Trophoblast cell (in vitro differentiated cells and primary cell): ENCODE measurements around the gene FNBP1.
"Not testable (repeated sequence)": the region's sequence is repeated elsewhere in the genome, so short reads cannot be mapped to it uniquely, and the experiment has no call there.

Source experiments
- DNase-seq, 2 donors: peaks; one replicate each; pipeline ENCODE4 v3.0.0-alpha.2; 2016
- H2AFZ ChIP-seq: 2 replicates; pipeline ENCODE4 v1.6.1; 2013; ENCODE audit warnings: low read length, moderate library complexity, mild to moderate bottlenecking; ENCODE audit not compliant: insufficient read depth, poor library complexity
- H2AK5ac ChIP-seq: 2 replicates; pipeline ENCODE4 v1.6.1; 2013; ENCODE audit warnings: mild to moderate bottlenecking, low read length
- H2BK120ac ChIP-seq: 2 replicates; pipeline ENCODE4 v1.6.1; 2013; ENCODE audit warnings: low read length, mild to moderate bottlenecking, moderate library complexity; ENCODE audit not compliant: insufficient read depth, poor library complexity
- H2BK12ac ChIP-seq: 2 replicates; pipeline ENCODE4 v1.6.1; 2013; ENCODE audit warnings: mild to moderate bottlenecking, low read length, moderate library complexity
- H2BK5ac ChIP-seq: 2 replicates; pipeline ENCODE4 v1.6.1; 2013; ENCODE audit warnings: low read length, low read depth, moderate library complexity, mild to moderate bottlenecking; ENCODE audit not compliant: poor library complexity
- H3K14ac ChIP-seq: 2 replicates; pipeline ENCODE4 v1.6.1; 2013; ENCODE audit warnings: mild to moderate bottlenecking, low read length
- H3K18ac ChIP-seq: 2 replicates; pipeline ENCODE4 v1.6.1; 2013; ENCODE audit warnings: mild to moderate bottlenecking, low read length
- H3K23ac ChIP-seq: 2 replicates; pipeline ENCODE4 v1.6.1; 2013; ENCODE audit warnings: low read length
- H3K27ac ChIP-seq: 2 replicates; pipeline ENCODE4 v1.5.1; 2013; ENCODE audit warnings: low read depth, mild to moderate bottlenecking, inconsistent platforms, low read length, moderate library complexity
- H3K27me3 ChIP-seq: 2 replicates; pipeline ENCODE4 v1.6.1; 2013; ENCODE audit warnings: inconsistent platforms, mild to moderate bottlenecking, low read length, moderate library complexity; ENCODE audit not compliant: insufficient read depth
- H3K36me3 ChIP-seq, 2 experiments: 1 replicate in 1 of 2; 2 replicates in 1 of 2; pipeline ENCODE4 v1.6.1; 2013; ENCODE audit warnings: low read length in 2 of 2, mild to moderate bottlenecking in 2 of 2, moderate library complexity in 1 of 2; ENCODE audit not compliant: insufficient read depth in 2 of 2, control insufficient read depth in 1 of 2
- H3K4ac ChIP-seq: 2 replicates; pipeline ENCODE4 v1.6.1; 2013; ENCODE audit warnings: low read depth, mild to moderate bottlenecking, low read length, moderate library complexity
- H3K4me1 ChIP-seq, 2 experiments: 1 replicate in 1 of 2; 2 replicates in 1 of 2; pipeline ENCODE4 v1.6.1; 2013; ENCODE audit warnings: low read length in 2 of 2, mild to moderate bottlenecking in 2 of 2, moderate library complexity in 1 of 2; ENCODE audit not compliant: insufficient read depth in 2 of 2, control insufficient read depth in 1 of 2
- H3K4me2 ChIP-seq: 2 replicates; pipeline ENCODE4 v1.6.1; 2013; ENCODE audit warnings: inconsistent platforms, mild to moderate bottlenecking, low read length, moderate library complexity
- H3K4me3 ChIP-seq: 2 replicates; pipeline ENCODE4 v1.5.1; 2013; ENCODE audit warnings: mild to moderate bottlenecking, low read depth, low read length, inconsistent platforms
- H3K79me1 ChIP-seq: one replicate; pipeline ENCODE4 v1.6.1; 2013; ENCODE audit warnings: low read length
- H3K79me2 ChIP-seq: 2 replicates; pipeline ENCODE4 v1.6.1; 2013; ENCODE audit warnings: low read length, mild to moderate bottlenecking; ENCODE audit not compliant: control insufficient read depth, insufficient read depth, poor library complexity
- H3K9ac ChIP-seq: 2 replicates; pipeline ENCODE4 v1.6.1; 2013; ENCODE audit warnings: mild to moderate bottlenecking, low read length
- H3K9me3 ChIP-seq: 2 replicates; pipeline ENCODE4 v1.6.1; 2013; ENCODE audit warnings: low read depth, mild to moderate bottlenecking, control low read depth, inconsistent platforms, low read length; ENCODE audit not compliant: insufficient read depth
- H4K12ac ChIP-seq: 2 replicates; pipeline ENCODE4 v1.6.1; 2013; ENCODE audit warnings: low read depth, mild to moderate bottlenecking, low read length, moderate library complexity
- H4K8ac ChIP-seq: 2 replicates; pipeline ENCODE4 v1.6.1; 2013; ENCODE audit warnings: low read depth, mild to moderate bottlenecking, low read length, moderate library complexity
- H4K91ac ChIP-seq: one replicate; pipeline ENCODE4 v1.6.1; 2013; ENCODE audit warnings: low read depth, mild to moderate bottlenecking, low read length, moderate library complexity
- WGBS: extraction: QIAGEN DNeasy Blood & Tissue Kit; methylation state at CpG from one replicate; pipeline ENCODE4 v1.1.7; 2013; ENCODE audit warnings: missing lambda C conversion rate; ENCODE audit not compliant: insufficient read length, insufficient coverage; ENCODE audit errors: extremely low coverage; 5-methylcytosine and 5-hydroxymethylcytosine counted together

FNBP1 gene

DNA sequence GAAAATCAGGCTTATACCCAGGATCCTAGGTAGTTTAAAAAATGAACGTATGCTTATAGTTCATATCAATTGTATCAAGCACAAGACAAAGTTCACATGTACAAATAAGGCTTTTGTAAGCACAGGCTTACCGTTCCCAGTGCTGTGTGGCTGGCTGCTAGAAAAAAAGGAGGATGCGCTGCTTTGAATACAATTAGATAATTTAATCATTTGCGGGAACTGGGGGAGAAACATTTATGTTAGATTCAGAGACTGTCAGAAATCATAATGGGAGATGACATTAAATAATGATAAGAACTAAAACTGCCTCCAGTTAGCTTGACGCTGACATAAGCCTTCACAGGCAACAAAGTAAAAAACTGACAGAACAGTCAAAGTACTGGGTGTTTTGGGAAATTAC lies 93.2 kb downstream of the FNBP1 start:
- H3K23ac ChIP-seq: no peak overlapping the region
- no peak overlapping the region for H2AFZ ChIP-seq
- DNase-seq: no peak
- no peaks in the 10 kb centered on the region for H3K4me1 ChIP-seq
- no peak overlapping the region for H3K18ac ChIP-seq
- WGBS: no CpG with 5 or more reads among the region's 5 CpGs
- no peak overlapping the region for H4K12ac ChIP-seq
- H4K8ac ChIP-seq: no peak overlapping the region
- no peak overlapping the region for H3K14ac ChIP-seq
- no peak overlapping the region for H3K4me2 ChIP-seq
- H3K4me3 ChIP-seq: no peak overlapping the region
- no peak overlapping the region for H4K91ac ChIP-seq
- no peak overlapping the region for H2BK120ac ChIP-seq
- no peaks in the 10 kb centered on the region for H3K79me1 ChIP-seq
- H3K4ac ChIP-seq: no peak overlapping the region
- H3K36me3 ChIP-seq: peaks cover 0 to 9% of the 10 kb centered on the region in 2 experiments
- H3K79me2 ChIP-seq: no peaks in the 10 kb centered on the region
- no peaks in the 10 kb centered on the region for H3K9me3 ChIP-seq
- no peak overlapping the region for H3K9ac ChIP-seq
- H2BK5ac ChIP-seq: no peak overlapping the region
- no peak overlapping the region for H2AK5ac ChIP-seq
- H2BK12ac ChIP-seq: no peak overlapping the region
- no peak overlapping the region for H3K27ac ChIP-seq
- H3K27me3 ChIP-seq: no peaks in the 10 kb centered on the region

DNA sequence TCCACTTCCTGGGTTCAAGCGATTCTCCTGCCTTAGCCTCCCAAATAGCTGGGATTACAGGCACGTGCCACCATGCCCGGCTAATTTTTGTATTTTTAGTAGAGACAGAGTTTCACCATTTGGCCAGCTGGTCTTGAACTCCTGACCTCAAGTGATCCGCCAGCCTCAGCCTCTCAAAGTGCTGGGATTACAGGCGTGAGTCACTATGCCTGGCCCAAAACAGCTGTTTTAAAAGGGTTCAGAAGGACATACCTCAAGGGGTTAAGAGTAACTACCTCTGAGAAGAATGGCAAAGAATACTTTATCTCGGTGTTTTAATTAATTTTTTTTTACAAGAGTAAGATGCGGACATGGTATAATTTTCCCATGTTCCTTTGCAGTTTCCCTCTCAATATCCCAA lies 94.4 kb downstream of the FNBP1 start:
- H2BK12ac ChIP-seq, H4K91ac ChIP-seq, H3K23ac ChIP-seq, H3K4ac ChIP-seq, H4K12ac ChIP-seq, H3K79me2 ChIP-seq, H3K27ac ChIP-seq, H3K14ac ChIP-seq, H3K9ac ChIP-seq, H4K8ac ChIP-seq, H3K4me3 ChIP-seq, H3K79me1 ChIP-seq, H3K4me2 ChIP-seq, H2BK5ac ChIP-seq, H2BK120ac ChIP-seq, H3K27me3 ChIP-seq, H3K4me1 ChIP-seq, H2AK5ac ChIP-seq, H3K18ac ChIP-seq, H3K36me3 ChIP-seq, H3K9me3 ChIP-seq, H2AFZ ChIP-seq: not testable (repeated sequence)
- no CpG with 5 or more reads among the region's 7 CpGs for WGBS
- DNase-seq: peak in 1 of 2 donors; percentile 39

DNA sequence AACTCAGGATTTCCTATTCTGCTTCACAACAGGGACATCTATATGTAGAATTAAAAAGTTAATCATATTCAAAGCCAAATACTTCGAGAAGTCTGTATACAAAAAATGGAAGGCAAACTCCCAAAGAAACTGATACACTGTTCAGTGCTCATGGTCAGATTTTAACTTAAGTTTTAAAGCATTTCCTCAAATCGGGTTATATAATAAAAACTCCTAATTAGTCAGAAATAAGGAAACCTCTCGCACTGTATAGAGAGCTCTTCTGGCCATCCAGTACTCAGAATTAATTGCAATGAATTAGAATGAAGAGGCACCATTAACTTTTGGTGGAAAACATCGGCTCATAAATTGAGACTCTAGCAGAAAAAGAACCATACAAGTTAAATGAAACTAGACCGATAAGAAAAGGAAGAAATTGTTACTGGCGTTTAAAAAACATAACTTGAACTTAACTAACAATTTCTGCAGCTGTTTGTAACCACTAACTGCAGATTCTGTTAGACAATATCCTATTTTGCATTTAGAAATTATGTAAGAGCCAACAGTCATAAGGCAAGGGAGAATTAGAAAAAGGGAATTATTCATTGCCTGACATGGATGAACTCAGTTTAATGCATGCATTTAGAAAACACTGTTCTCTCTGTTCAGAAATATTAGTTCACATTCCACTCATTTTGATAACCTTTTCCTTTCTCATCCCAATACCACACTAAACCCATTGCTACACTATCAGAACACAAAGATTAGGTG lies 96.6 kb downstream of the FNBP1 start:
- Histone ChIP-seq H3K4me2 (no peak overlapping the region), H2BK12ac (no peak overlapping the region), H3K18ac (no peak overlapping the region), H3K36me3 (peaks cover 2 to 4% of the 10 kb centered on the region in 2 experiments), H4K12ac (no peak overlapping the region), H2AK5ac (no peak overlapping the region), H3K9me3 (peaks cover 3% of the 10 kb centered on the region), H3K79me2 (no peaks in the 10 kb centered on the region), H3K4me3 (no peak overlapping the region), H3K27me3 (no peaks in the 10 kb centered on the region), H3K23ac (no peak overlapping the region), H4K91ac (no peak overlapping the region), H3K79me1 (no peaks in the 10 kb centered on the region), H3K4me1 (no peaks in the 10 kb centered on the region), H4K8ac (no peak overlapping the region), H3K9ac (no peak overlapping the region), H3K27ac (no peak overlapping the region), H2AFZ (no peak overlapping the region), H3K4ac (no peak overlapping the region), H3K14ac (no peak overlapping the region), H2BK120ac (no peak overlapping the region), H2BK5ac (no peak overlapping the region)
- no CpG with 5 or more reads among the region's 6 CpGs for WGBS
- DNase-seq: peak in 1 of 2 donors; percentile 14

DNA sequence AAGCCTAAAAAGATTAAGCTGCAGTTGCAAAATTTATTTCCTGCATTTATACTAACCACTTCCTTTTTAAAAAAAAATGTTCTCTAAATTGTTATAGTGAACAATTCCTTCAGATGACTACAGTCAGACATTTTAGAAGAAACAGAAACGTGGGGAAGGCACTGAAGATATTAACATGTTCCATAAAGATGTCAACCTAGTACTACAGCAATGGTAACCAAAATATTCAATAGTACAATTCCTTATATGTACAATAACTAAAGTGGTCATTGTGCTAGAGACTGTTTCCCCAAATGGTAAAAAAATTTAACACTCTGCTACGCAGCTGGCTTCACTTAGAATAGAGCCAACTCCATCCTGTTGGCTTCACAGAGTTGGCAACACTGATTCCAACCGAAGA lies 97.7 kb downstream of the FNBP1 start:
- Histone ChIP-seq H3K9me3 (peaks cover 4% of the 10 kb centered on the region), H4K91ac (no peak overlapping the region), H3K36me3 (peaks cover 2 to 5% of the 10 kb centered on the region in 2 experiments), H2AFZ (no peak overlapping the region), H3K23ac (no peak overlapping the region), H3K79me2 (no peaks in the 10 kb centered on the region), H3K27me3 (no peaks in the 10 kb centered on the region), H3K79me1 (no peaks in the 10 kb centered on the region), H3K18ac (no peak overlapping the region), H3K27ac (no peak overlapping the region), H3K4ac (no peak overlapping the region), H4K12ac (no peak overlapping the region), H3K14ac (no peak overlapping the region), H2BK12ac (no peak overlapping the region), H4K8ac (no peak overlapping the region), H3K4me1 (no peaks in the 10 kb centered on the region), H3K4me2 (no peak overlapping the region), H2BK120ac (no peak overlapping the region), H3K9ac (no peak overlapping the region), H3K4me3 (no peak overlapping the region), H2BK5ac (no peak overlapping the region), H2AK5ac (no peak overlapping the region)
- WGBS: no CpG with 5 or more reads among the region's 3 CpGs
- DNase-seq: no peak
